T47D (cell line): ENCODE data around the gene TMC8.
A peak's percentile ranks its signal among the peaks of the same experiment; 100 is the strongest.

Experiments used
- DNase-seq, 2 experiments: peaks; one replicate each; pipeline versions ENCODE4 v3.0.0 to v3.0.0-alpha.2; 2011 to 2012; ENCODE audit warnings: low read depth in 1 of 2, low spot score in 1 of 2
- JUND ChIP-seq: IDR thresholded peaks from 2 replicates; pipeline ENCODE4 v1.6.1; 2012; ENCODE audit warnings: low read depth
- in situ Hi-C: cut with HindIII; loops from 2 replicates; pipeline ENCODE4 v1.10.0; 2016; ENCODE audit warnings: low sequenced_read_pairs, low pct_unique_long_range_greater_than_20kb

TMC8 gene

GRCh38 chr17:78123258-78123929 is 7.2 kb upstream of the TMC8 start:
- in situ Hi-C loops, result no loop called here
- TF ChIP-seq JUND, result no peak
- DNase-seq, result no peak

GRCh38 chr17:78124081-78124835 is 6.3 kb upstream of the TMC8 start:
- in situ Hi-C loops, result no loop called here
- DNase-seq, result no peak
- no peak for TF ChIP-seq JUND

- no peak for TF ChIP-seq JUND
- DNase-seq, result no peak
- in situ Hi-C loops, result no loop called here
Measured at GRCh38 chr17:78124836-78125137, 5.8 kb upstream of the TMC8 start.

- in situ Hi-C loops, result no loop called here
- DNase-seq, result no peak
Measured at GRCh38 chr17:78125138-78125913, 5.2 kb upstream of the TMC8 start.

GRCh38 chr17:78125976-78126894 is 4.3 kb upstream of the TMC8 start:
- in situ Hi-C loops, result no loop called here
- TF ChIP-seq JUND, result no peak

More at GRCh38 chr17:78125138-78125913, 5.2 kb upstream of the TMC8 start:
- TF ChIP-seq JUND, result no peak

DNA sequence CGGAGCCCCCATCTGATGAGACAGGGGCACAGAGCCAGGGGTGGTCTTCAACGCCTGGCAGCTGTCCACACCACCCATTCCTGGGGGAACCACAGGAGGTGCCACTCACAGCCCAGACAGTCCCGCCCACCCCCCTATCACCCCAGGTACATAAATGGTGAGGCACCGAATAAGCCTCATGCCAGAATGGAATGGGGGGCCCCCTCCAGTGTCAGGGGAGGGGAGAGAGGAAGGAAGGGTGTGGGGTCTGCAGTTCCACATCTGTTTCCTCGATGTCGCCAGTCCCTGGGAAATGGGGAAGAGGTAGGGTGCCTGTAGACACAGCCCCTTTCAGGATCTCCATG is 3.7 kb upstream of the TMC8 start:
- DNase-seq, result no peak

More at GRCh38 chr17:78125976-78126894, 4.3 kb upstream of the TMC8 start:
- no peak for DNase-seq

GRCh38 chr17:78127239-78127887 is 3.2 kb upstream of the TMC8 start:
- in situ Hi-C loops, result no loop called here
- DNase-seq, result peak in 1 of 2 experiments; percentile 66
- no peak for TF ChIP-seq JUND

More for the DNA sequence above, 3.7 kb upstream of the TMC8 start:
- in situ Hi-C loops, result no loop called here
- no peak for TF ChIP-seq JUND

- TF ChIP-seq JUND, result no peak
- in situ Hi-C loops, result no loop called here
- DNase-seq, result peak; percentile 82 to 87
Measured at GRCh38 chr17:78127888-78128550, 2.6 kb upstream of the TMC8 start.

DNA sequence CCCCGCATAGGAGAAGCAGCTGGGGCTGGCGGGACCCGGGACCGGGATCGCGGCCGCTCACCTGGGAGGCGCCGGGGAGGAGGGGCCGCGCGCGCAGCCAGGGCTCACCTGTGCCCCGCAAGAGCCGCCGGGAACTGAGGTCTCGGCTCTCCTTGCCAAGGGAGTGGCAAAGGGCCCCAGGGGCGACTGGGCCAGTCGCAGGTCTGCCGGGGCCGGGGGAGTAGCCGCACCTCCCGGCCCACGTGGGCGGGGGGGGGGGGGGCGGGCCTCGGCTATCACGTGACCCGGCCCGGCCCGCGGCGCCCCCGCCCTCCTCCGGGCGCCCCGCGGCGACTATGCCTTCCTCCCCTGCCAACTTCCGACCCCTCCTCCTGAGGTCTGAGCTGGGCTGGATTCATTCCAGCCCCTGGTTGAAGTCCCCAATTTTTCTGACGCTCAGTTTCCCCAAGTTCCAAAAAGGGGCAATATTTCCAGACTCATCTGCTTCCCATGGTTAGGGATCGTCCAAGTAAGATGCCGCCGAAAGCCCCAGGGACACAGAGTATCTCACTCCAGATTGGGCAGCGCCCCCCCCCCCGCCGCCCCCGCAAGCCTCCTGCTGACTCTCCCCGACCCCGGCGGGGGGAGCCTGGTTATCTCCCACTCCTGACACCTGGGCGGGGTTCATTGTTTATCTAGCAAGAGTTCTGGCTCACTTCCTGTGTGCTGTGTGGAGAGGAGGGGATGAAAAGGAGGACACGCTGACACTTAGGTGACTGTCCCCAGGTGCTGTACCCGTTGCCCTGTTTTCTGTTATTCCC is 1.8 kb upstream of the TMC8 start, which contains the start of gene TMC6:
Gene TMC6, minus strand, starts transcription at position 205 of the 800 bp plus-strand sequence. CDS start 1,923 bp downstream, outside the sequence.
- TF ChIP-seq JUND, result no peak
- DNase-seq, result peak; percentile 88 to 94
- in situ Hi-C loops, result no loop called here

DNA sequence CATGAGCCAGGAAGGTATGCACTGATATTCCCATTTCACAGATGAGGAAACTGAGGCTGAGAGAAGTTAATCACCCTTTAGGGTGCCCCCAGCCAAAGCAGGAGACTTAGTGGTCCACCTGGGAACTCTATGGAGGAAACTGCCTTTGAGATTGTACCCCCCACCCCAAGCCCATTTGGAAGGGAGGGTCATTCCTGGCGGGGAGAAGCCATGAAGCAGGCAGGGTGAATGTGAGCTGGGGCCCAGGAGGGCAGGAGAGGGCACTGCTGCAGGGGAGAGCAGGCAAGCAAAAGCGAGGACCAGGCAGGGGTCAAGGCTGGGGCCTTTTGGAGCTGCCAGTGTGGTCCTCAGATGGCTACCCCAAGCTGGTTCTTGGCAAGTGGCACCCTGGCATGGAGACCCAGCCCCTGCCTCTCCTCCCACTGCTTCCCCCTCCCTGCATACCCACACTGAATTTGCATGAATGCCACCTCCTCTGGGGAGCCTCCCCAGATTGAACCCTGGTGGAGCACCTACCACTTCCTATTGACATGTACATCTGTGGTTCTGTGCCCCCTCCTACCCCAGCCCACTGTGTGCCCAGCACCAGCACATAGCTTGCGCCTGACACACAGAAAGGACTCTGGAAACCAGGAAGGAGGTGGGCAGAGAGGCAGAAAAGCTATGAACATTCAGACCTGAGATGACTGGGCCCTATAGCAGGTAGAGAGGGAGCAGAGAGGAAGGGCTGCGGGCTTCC is 1.1 kb upstream of the TMC8 start:
- no peak for DNase-seq
- no peak for TF ChIP-seq JUND

More for the DNA sequence above, 1.1 kb upstream of the TMC8 start:
- in situ Hi-C loops, result no loop called here
